Endometrial microvascular endothelial cells (primary cell): ENCODE measurements around the gene OTUD4. TPM values are rescaled to one million over a fixed set of nuclear protein-coding genes. Genes with fewer than 3 reads are reported as not detected.

ENCODE experiments used
- in situ Hi-C: cut with HindIII; loops from 2 replicates; pipeline ENCODE4 v1.10.0; 2017; ENCODE audit warnings: low sequenced_read_pairs, low pct_unique_long_range_greater_than_20kb; ENCODE audit errors: inconsistent ontology term
- total RNA-seq: library from RNA; depleted of rRNA; stranded (reverse); fragments of >200 nt; gene quantifications from one replicate; pipeline ENCODE4 v1.2.3, GENCODE V29; 2015; ENCODE audit errors: inconsistent ontology term

Gene OTUD4
- total RNA-seq, 1 donor from 2014 or later, result 17.4 TPM

DNA sequence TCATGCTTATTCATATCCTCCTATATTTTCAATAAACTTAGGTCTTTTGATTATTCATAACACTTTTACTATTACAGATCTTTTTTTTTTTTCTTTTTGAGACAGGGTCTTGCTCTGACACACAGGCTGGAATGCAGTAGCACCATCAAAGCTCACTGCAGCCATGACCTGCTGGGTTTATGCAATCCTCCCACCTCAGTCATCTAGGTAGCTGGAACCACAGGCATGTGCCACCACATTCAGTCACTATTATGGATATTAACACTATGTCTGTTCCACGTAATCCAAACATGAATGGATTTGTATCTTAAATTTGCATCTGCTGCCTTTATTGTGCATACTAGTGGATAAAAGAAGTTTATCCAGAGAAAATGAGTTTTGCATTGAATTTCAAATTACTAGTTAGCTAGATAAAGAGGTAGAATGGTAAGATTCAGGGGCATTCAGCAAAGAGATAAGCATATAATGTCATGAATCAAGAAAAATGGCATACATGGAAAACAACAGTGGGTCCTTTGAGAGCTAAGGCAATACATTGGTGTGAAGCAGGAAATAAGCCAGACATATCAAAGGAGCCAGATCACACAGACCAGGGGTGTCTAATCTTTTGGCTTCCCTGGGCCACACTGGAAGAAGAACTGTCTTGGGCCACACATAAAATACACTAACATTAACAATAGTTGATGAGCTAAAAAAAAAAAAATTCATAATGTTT lies 96.3 kb downstream of the OTUD4 start:
- in situ Hi-C loops, result no loop called here

Other genes with a start within 250 kb of the OTUD4 start
- 23.7 TPM for gene ANAPC10, start 82.4 kb downstream of the OTUD4 start, total RNA-seq
- 226 TPM for gene ABCE1, start 82.3 kb downstream of the OTUD4 start, total RNA-seq